RKO (cell line): ENCODE results near the gene MSRB1.

ENCODE experiments used
- DNase-seq: peaks from one replicate; pipeline ENCODE4 v3.0.0-alpha.2; 2016; ENCODE audit warnings: low spot score

The MSRB1 gene

GRCh38 chr16:1895949-1896675, 46.9 kb downstream of the MSRB1 start:
- no peak for DNase-seq

DNA sequence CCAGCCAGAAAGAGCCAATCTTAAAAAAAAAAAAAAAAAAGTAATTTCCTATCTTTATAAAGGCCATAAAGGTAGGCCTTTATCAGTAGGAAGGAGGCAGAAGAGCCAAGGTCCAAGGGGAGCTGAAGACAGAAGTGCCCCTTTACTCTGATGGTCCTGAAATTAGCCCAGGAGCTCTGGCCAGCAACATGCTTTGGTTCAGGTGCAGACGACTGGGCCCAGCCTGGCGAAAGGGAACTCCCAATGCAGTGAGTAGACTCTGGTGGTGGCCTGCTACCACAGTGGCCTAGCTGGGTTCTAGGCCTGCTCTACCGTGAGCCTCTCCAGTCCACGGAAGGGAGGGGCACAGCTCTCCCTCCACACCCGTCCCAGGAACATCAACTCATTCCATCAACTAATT, 47.9 kb downstream of the MSRB1 start:
- DNase-seq, result no peak

GRCh38 chr16:1890708-1891050, 52.3 kb downstream of the MSRB1 start:
- no peak for DNase-seq

GRCh38 chr16:1890024-1890707, 52.8 kb downstream of the MSRB1 start:
- no peak for DNase-seq
